IPS-20b (cell line): ENCODE data around the gene HIP1R.

Experiments used
- H3K27ac ChIP-seq: one replicate; pipeline ENCODE4 v1.5.1; 2013; ENCODE audit warnings: low read length
- H3K27me3 ChIP-seq: 2 replicates; pipeline ENCODE4 v1.6.1; 2013; ENCODE audit warnings: mild to moderate bottlenecking, low read length, inconsistent platforms; ENCODE audit not compliant: insufficient read depth
- H3K36me3 ChIP-seq: 2 replicates; pipeline ENCODE4 v1.6.1; 2013; ENCODE audit warnings: low read depth, mild to moderate bottlenecking, inconsistent platforms, low read length, moderate library complexity; ENCODE audit not compliant: insufficient read depth
- H3K4me1 ChIP-seq: 2 replicates; pipeline ENCODE4 v1.6.1; 2013; ENCODE audit warnings: mild to moderate bottlenecking, control low read depth, inconsistent platforms, low read length, moderate library complexity; ENCODE audit not compliant: insufficient read depth
- H3K4me3 ChIP-seq: 2 replicates; pipeline ENCODE4 v1.5.1; 2013; ENCODE audit warnings: mild to moderate bottlenecking, low read length, inconsistent platforms
- H3K9ac ChIP-seq: 2 replicates; pipeline ENCODE4 v1.6.1; 2013; ENCODE audit warnings: low read depth, mild to moderate bottlenecking, inconsistent platforms, low read length, moderate library complexity
- H3K9me3 ChIP-seq: 2 replicates; pipeline ENCODE4 v1.6.1; 2013; ENCODE audit warnings: mild to moderate bottlenecking, low read depth, low read length, inconsistent platforms; ENCODE audit not compliant: insufficient read depth

HIP1R gene

GRCh38 chr12:122876731-122877130 lies 41.5 kb downstream of the HIP1R start:
- peaks cover 99% of the 10 kb centered on the region for H3K27me3 ChIP-seq

GRCh38 chr12:122878780-122879612 lies 43.7 kb downstream of the HIP1R start:
- Histone ChIP-seq H3K9me3 (no peaks in the 10 kb centered on the region), H3K27ac (no peak overlapping the region), H3K4me1 (peaks cover 12% of the 10 kb centered on the region; the same call in 1 of the 2 replicates), H3K36me3 (no peaks in the 10 kb centered on the region), H3K9ac (no peak overlapping the region), H3K4me3 (no peak overlapping the region), H3K27me3 (peaks cover 82% of the 10 kb centered on the region)

More at GRCh38 chr12:122876731-122877130, 41.5 kb downstream of the HIP1R start:
- Histone ChIP-seq H3K9ac (no peak overlapping the region), H3K4me3 (no peak overlapping the region), H3K36me3 (no peaks in the 10 kb centered on the region), H3K4me1 (peaks cover 23% of the 10 kb centered on the region; the same call in 1 of the 2 replicates), H3K27ac (no peak overlapping the region), H3K9me3 (no peaks in the 10 kb centered on the region)

- no peaks in the 10 kb centered on the region for H3K9me3 ChIP-seq
- no peak overlapping the region for H3K27ac ChIP-seq
- no peak overlapping the region for H3K9ac ChIP-seq
- H3K27me3 ChIP-seq: peaks cover 70% of the 10 kb centered on the region
- H3K4me3 ChIP-seq: no peak overlapping the region
- H3K4me1 ChIP-seq: peaks cover 8% of the 10 kb centered on the region; the same call in 1 of the 2 replicates
- no peaks in the 10 kb centered on the region for H3K36me3 ChIP-seq
Measured at GRCh38 chr12:122880155-122880667, 45.0 kb downstream of the HIP1R start.

DNA sequence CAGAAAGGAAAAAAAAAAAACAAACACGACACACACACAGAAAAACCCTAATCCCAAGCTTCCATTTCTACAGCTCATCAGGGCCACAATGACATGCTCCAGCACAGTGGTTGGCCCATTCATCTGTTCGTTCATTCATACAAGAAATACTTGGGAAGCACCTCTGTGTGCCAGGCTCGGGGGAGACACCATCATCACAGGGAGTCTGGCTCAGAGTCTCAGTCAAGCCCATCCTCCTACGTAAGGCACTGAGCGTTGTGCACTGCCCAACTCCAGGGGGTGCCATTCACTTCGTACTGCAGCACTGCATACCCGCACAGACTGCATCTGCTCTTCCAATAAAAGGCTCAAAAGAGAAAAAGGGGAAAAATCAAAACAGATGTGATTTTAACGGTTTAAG lies 45.4 kb downstream of the HIP1R start:
- Histone ChIP-seq H3K27me3 (peaks cover 65% of the 10 kb centered on the region), H3K4me3 (no peak overlapping the region), H3K27ac (no peak overlapping the region), H3K36me3 (no peaks in the 10 kb centered on the region), H3K9ac (no peak overlapping the region), H3K4me1 (peaks cover 3% of the 10 kb centered on the region; the same call in 1 of the 2 replicates), H3K9me3 (no peaks in the 10 kb centered on the region)

- H3K4me1 ChIP-seq: peaks cover 4% of the 10 kb centered on the region; the same call in 1 of the 2 replicates
- H3K27me3 ChIP-seq: peaks cover 53% of the 10 kb centered on the region
- H3K27ac ChIP-seq: no peak overlapping the region
- H3K9ac ChIP-seq: no peak overlapping the region
- H3K9me3 ChIP-seq: no peaks in the 10 kb centered on the region
- no peak overlapping the region for H3K4me3 ChIP-seq
- no peaks in the 10 kb centered on the region for H3K36me3 ChIP-seq
Measured at GRCh38 chr12:122882908-122883558, 47.8 kb downstream of the HIP1R start.

- no peaks in the 10 kb centered on the region for H3K36me3 ChIP-seq
- H3K4me3 ChIP-seq: no peak overlapping the region
- H3K27me3 ChIP-seq: peaks cover 43% of the 10 kb centered on the region
- H3K9me3 ChIP-seq: no peaks in the 10 kb centered on the region
- peaks cover 10% of the 10 kb centered on the region; the same call in 1 of the 2 replicates for H3K4me1 ChIP-seq
- H3K9ac ChIP-seq: no peak overlapping the region
- H3K27ac ChIP-seq: no peak overlapping the region
Measured at GRCh38 chr12:122884091-122884826, 49.0 kb downstream of the HIP1R start.

DNA sequence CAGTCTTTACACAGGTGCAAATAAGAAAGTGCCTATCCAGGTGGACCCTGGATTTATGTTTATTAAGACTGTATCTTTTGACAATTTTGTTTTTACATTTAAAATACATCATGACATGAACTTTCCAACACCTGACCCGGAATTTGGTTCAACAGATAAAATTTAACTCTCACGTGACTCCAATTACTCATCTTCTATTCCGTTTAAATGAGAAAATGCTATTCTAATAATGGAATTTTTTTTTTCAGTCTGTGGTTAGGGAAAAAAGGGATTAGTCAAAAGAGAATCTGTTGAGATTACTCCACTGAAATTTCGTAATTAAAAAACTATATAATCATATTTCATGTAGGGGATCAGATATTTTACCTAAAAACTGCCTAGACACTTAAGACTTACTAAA lies 49.6 kb downstream of the HIP1R start:
- no peak overlapping the region for H3K4me3 ChIP-seq
- no peak overlapping the region for H3K27ac ChIP-seq
- peaks cover 10% of the 10 kb centered on the region; the same call in 1 of the 2 replicates for H3K4me1 ChIP-seq
- H3K9me3 ChIP-seq: no peaks in the 10 kb centered on the region
- peaks cover 37% of the 10 kb centered on the region for H3K27me3 ChIP-seq
- no peaks in the 10 kb centered on the region for H3K36me3 ChIP-seq
- no peak overlapping the region for H3K9ac ChIP-seq

DNA sequence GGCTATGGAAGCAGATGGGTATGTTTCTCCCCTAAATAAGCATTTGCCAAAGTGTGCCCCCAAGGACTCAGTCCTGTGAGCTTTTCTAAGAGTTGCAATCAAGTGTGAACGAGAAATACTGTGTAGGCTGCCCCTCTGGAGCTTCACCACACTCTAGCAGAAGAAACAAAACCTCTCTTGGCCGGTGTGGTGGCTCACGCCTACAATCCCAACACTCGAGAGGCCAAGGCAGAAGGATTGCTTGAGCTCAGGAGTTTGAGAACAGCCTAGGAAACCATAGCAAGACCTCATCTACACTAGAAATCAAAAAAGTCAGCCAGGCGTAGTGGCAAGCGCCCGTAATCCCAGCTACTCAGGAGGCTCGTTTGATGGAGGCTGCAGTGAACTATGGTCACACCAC lies 50.9 kb downstream of the HIP1R start:
- H3K9me3 ChIP-seq: no peaks in the 10 kb centered on the region
- H3K4me3 ChIP-seq: no peak overlapping the region
- H3K27me3 ChIP-seq: peaks cover 24% of the 10 kb centered on the region
- no peak overlapping the region for H3K9ac ChIP-seq
- peaks cover 17% of the 10 kb centered on the region for H3K4me1 ChIP-seq
- no peak overlapping the region for H3K27ac ChIP-seq
- H3K36me3 ChIP-seq: no peaks in the 10 kb centered on the region

GRCh38 chr12:122886851-122887818 lies 51.9 kb downstream of the HIP1R start:
- Histone ChIP-seq H3K4me3 (no peak overlapping the region), H3K9ac (no peak overlapping the region), H3K4me1 (peaks cover 23% of the 10 kb centered on the region), H3K27ac (no peak overlapping the region), H3K36me3 (no peaks in the 10 kb centered on the region), H3K9me3 (no peaks in the 10 kb centered on the region), H3K27me3 (peaks cover 16% of the 10 kb centered on the region; the same call in 1 of the 2 replicates)

GRCh38 chr12:122887819-122888212 lies 52.6 kb downstream of the HIP1R start:
- Histone ChIP-seq H3K27ac (no peak overlapping the region), H3K36me3 (no peaks in the 10 kb centered on the region), H3K27me3 (peaks cover 14% of the 10 kb centered on the region; the same call in 1 of the 2 replicates), H3K9ac (no peak overlapping the region), H3K4me3 (no peak overlapping the region), H3K9me3 (no peaks in the 10 kb centered on the region), H3K4me1 (peaks cover 29% of the 10 kb centered on the region)
